ENCODE measurements around the gene NDST1. TPM values are rescaled to one million over a fixed set of nuclear protein-coding genes. Genes with fewer than 3 reads are reported as not detected.

Gene NDST1
- total RNA-seq, 2 experiments from 2014 or later, result 9.5 to 26.6 TPM

DNA sequence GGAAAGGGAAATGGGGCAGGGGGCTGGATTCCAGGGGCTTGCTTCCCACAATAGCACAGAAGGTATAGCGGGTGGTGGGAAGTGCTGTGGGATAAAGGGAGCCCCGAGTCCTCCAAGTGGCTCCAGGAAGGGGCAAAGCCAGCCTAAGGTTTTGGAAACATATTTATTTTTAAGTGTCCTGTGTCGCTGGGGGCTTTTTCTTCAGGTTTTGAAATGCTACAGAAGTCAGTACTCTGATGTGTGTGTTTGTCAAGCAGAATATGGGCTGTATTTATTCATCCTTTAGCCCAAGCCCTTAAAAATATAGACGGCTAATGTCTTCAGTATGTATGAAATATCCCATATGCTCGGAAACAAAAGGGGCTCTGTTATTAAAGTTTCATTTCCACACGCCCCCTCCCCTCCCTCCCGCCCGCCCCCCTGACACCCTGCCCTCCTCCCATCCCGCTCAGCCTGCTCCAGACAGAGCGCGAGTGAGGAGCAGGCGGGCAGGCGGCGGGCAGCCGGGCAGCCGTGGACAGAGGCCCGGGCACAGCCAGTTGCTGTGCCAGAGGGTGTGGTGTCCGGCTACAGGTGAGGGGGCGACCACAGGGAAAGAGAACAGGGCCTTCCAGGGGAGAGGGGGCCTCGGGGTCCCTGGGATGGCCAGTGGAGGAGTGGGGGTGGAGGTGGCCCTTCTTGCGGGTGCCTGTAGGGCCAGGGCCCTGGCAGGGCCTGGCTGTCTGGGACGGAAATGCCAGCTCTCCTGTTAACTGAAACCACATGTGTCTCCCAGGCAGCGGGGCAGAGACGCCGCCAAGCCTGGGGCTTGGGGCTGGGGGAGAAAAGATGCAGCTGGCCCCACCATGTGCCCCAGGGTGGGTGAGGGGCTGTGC lies 92.9 kb downstream of the NDST1 start:
- intact Hi-C loops (cut with micrococcal nuclease; ENCODE audit: unreplicated experiment), result no loop called here
- Histone ChIP-seq H3K4me3 (ENCODE audit: low read depth, low read length, poor library complexity, severe bottlenecking) (no peak overlapping the region), H2AFZ (ENCODE audit: low read length) (no peak overlapping the region), H3K4me1 (ENCODE audit: insufficient read depth, low read length, poor library complexity, severe bottlenecking) (no peaks in the 10 kb centered on the region), H3K79me2 (ENCODE audit: insufficient read depth, low read depth, low read length) (no peaks in the 10 kb centered on the region), H3K27ac (ENCODE audit: low read depth, low read length, poor library complexity, severe bottlenecking) (no peak overlapping the region), H3K36me3 (ENCODE audit: insufficient read depth, low read length) (no peaks in the 10 kb centered on the region), H3K4me2 (ENCODE audit: low read length) (no peak overlapping the region), H4K20me1 (ENCODE audit: insufficient read depth, low read length) (no peaks in the 10 kb centered on the region), H3K9me2 (ENCODE audit: insufficient read depth, low read length) (no peaks in the 10 kb centered on the region), H3K9me3 (ENCODE audit: low read length) (no peaks in the 10 kb centered on the region)
- TF ChIP-seq, protein P1, sequence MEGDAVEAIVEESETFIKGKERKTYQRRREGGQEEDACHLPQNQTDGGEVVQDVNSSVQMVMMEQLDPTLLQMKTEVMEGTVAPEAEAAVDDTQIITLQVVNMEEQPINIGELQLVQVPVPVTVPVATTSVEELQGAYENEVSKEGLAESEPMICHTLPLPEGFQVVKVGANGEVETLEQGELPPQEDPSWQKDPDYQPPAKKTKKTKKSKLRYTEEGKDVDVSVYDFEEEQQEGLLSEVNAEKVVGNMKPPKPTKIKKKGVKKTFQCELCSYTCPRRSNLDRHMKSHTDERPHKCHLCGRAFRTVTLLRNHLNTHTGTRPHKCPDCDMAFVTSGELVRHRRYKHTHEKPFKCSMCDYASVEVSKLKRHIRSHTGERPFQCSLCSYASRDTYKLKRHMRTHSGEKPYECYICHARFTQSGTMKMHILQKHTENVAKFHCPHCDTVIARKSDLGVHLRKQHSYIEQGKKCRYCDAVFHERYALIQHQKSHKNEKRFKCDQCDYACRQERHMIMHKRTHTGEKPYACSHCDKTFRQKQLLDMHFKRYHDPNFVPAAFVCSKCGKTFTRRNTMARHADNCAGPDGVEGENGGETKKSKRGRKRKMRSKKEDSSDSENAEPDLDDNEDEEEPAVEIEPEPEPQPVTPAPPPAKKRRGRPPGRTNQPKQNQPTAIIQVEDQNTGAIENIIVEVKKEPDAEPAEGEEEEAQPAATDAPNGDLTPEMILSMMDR (conservative IDR thresholded peaks at IDR 0.05; ENCODE audit: low read length), result no peak
- TF ChIP-seq EZH2phosphoT487 (IDR thresholded peaks at IDR 0.05; ENCODE audit: borderline replicate concordance, low read depth, low read length), result no peak
- no peak for DNase-seq (ENCODE audit: low spot score)
- no TSS peak for BruUV-seq (replicated peaks)
- CTCF ChIA-PET (ENCODE audit: unreplicated experiment), result no interaction called here
- POLR2A ChIA-PET, result interaction anchor here (0.5 to 0.6 kb wide), 2 partner anchors 905 to 1134 kb away, joined by 3 to 4 read pairs; no protein-coding TSS in a partner anchor

GRCh38 chr5:150601491-150602345 lies 93.8 kb downstream of the NDST1 start:
- H4K20me1 ChIP-seq (ENCODE audit: insufficient read depth, low read length), result no peaks in the 10 kb centered on the region
- no peak overlapping the region for H3K27ac ChIP-seq (ENCODE audit: low read depth, low read length, poor library complexity, severe bottlenecking)
- intact Hi-C loops (cut with micrococcal nuclease; ENCODE audit: unreplicated experiment), result no loop called here
- ChIA-PET CTCF (ENCODE audit: unreplicated experiment) (no interaction called here), POLR2A (no interaction called here)
- no peak for DNase-seq (ENCODE audit: low spot score)
- TF ChIP-seq, protein P1 (conservative IDR thresholded peaks at IDR 0.05; ENCODE audit: low read length), result no peak
- TF ChIP-seq EZH2phosphoT487 (IDR thresholded peaks at IDR 0.05; ENCODE audit: borderline replicate concordance, low read depth, low read length), result no peak
- no peaks in the 10 kb centered on the region for H3K4me1 ChIP-seq (ENCODE audit: insufficient read depth, low read length, poor library complexity, severe bottlenecking)
- no peaks in the 10 kb centered on the region for H3K36me3 ChIP-seq (ENCODE audit: insufficient read depth, low read length)
- no peak overlapping the region for H2AFZ ChIP-seq (ENCODE audit: low read length)
- no peaks in the 10 kb centered on the region for H3K9me2 ChIP-seq (ENCODE audit: insufficient read depth, low read length)
- no peaks in the 10 kb centered on the region for H3K79me2 ChIP-seq (ENCODE audit: insufficient read depth, low read depth, low read length)
- no peak overlapping the region for H3K4me3 ChIP-seq (ENCODE audit: low read depth, low read length, poor library complexity, severe bottlenecking)
- no TSS peak for BruUV-seq (replicated peaks)
- no peaks in the 10 kb centered on the region for H3K9me3 ChIP-seq (ENCODE audit: low read length)
- no peak overlapping the region for H3K4me2 ChIP-seq (ENCODE audit: low read length)
